NCI-H510A (cell line): ENCODE data around the gene SMC3.
"Not testable (repeated sequence)": the region's sequence is repeated elsewhere in the genome, so short reads cannot be mapped to it uniquely, and the experiment has no call there.

ENCODE experiments used
- DNase-seq: peaks from one replicate; lab custom pipeline; 2025; lab: John Stamatoyannopoulos, UW

Gene SMC3

GRCh38 chr10:110584006-110584405 is 16.5 kb downstream of the SMC3 start:
- no peak for DNase-seq

DNA sequence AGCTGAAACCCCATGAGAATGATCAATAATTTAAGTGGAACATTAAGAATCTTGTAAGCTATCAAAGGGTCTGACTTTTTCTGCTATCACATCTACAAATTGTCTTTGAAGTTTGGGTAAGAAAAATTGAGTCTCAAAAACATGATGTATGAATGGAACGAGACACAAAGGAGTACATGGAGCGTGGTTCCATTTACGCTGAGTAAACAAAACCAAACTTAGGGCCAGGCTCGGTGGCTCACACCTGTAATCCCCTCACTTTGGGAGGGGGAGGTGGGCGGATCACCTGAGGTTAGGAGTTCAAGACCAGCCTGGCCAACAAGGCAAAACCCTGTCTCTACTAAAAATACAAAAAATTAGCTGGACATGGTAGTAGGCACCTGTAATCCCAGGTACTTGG is 24.3 kb downstream of the SMC3 start:
- no peak for DNase-seq

- DNase-seq: no peak
Measured at GRCh38 chr10:110597476-110597875, 30.0 kb downstream of the SMC3 start.

DNA sequence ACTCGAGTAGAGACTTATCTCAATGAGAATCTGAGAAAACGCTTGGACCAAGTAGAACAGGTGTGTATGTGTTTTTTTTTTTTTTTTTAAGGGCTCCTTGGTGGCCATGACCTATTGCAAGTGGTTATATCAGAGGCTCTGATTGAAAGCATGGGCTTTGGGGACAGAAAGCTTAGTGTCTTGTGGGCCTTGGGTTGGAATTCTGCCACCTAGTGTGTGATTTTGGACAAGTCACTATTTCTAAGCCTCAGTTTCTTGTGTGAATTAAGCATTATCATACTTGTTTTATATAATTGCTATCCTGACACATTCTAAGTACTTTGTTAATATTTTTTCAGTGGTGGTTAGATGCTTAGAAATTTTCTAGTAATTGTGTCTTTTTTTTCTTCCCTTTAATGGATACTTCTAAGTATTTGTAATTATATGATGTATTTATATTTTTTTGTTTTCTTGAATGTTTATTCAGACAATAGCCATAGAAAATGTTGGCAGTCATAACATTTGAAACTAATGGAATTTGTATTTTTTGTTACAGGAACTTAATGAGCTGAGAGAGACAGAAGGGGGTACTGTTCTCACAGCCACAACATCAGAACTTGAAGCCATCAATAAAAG is 33.1 kb downstream of the SMC3 start:
- peak; percentile 58 for DNase-seq

GRCh38 chr10:110601581-110601980 is 34.1 kb downstream of the SMC3 start:
- DNase-seq: no peak

GRCh38 chr10:110608087-110608486 is 40.6 kb downstream of the SMC3 start:
- no peak for DNase-seq

GRCh38 chr10:110609605-110610004 is 42.1 kb downstream of the SMC3 start:
- DNase-seq: peak; percentile 68

DNA sequence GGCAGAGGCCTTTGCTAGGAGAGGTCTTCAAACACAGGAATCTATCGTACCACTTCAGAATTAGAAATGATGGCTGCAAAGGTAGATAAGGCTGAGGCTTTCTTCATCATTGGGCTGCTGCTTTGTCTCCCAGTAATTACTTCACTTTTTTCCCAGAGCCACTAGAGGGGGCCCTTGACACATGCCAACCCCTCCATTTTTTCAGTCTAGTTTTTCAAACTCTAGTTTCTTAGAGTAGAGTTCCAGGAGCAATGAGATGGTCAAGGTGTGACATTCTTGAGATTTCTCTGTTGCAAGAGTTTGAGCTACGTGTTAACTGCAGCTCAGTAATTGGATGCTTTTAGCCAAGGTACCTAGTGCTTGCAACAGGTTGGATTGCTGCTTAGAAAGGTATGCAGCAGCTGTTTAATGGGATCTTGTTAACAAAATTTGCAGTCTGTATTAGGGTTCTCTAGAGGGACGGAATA is 42.8 kb downstream of the SMC3 start:
- peak; percentile 53 for DNase-seq

DNA sequence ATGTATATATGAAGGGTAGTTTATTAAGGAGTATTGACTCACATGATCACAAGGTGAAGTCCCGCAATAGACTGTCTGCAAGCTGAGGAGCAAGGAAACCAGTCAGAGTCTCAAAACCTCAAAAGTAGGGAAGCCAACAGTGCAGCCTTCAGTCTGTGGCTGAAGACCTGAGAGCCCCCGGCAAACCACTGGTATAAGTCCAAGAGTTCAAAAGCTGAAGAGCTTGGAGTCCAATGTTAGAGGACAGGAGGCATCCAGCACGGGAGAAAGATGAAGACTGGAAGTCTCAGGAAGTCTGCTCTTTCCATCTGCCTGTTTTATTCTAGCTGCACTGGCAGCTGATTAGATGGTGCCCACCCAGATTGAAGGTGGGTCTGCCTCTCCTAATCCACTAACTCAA is 43.3 kb downstream of the SMC3 start:
- not testable (repeated sequence) for DNase-seq

DNA sequence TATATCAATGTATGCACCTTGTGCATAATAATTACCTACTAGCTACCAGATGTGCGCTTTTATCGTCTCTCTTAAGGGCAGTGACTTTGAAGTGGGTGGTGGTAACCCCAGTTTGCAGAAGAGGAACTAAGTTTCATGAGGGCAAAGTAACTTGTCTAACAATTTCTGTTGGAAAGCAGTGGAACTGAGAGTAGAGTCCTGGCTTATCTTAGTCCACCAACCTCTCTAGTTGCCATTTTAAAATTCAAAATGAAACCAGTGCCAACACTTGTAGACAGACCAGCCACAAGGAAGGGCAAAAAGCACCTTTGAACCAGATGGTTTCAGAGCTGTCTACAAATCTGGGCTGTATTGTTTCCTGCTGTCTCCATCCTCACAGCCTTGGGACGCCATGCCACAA is 44.6 kb downstream of the SMC3 start:
- DNase-seq: no peak

DNA sequence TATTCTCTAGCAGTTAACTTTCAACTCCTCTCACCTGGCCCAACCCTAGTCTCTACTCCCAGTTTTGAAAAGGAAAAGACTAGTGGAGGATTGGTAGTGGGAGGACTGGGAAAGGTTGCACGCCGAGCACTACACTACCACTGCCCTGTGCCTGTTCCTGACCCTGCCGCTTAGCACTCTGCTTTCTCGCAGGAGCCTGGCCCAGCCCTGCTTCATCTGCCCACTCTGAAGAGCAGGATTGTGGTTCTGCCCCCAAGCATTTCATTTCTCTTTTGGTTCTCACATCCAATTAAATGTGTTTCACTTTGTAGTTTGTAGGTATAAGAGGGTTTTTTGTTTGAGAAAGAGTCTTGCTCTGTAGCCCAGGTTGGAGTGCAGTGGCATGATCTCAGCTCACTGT is 45.1 kb downstream of the SMC3 start:
- DNase-seq: no peak

GRCh38 chr10:110613341-110613995 is 46.0 kb downstream of the SMC3 start:
- no peak for DNase-seq

- no peak for DNase-seq
Measured at GRCh38 chr10:110613996-110614495, 46.6 kb downstream of the SMC3 start.

GRCh38 chr10:110615057-110615747 is 47.7 kb downstream of the SMC3 start:
- no peak for DNase-seq

- no peak for DNase-seq
Measured at GRCh38 chr10:110616493-110617033, 49.1 kb downstream of the SMC3 start.

- DNase-seq: peak; percentile 70
Measured at GRCh38 chr10:110617425-110618229, 50.1 kb downstream of the SMC3 start.

DNA sequence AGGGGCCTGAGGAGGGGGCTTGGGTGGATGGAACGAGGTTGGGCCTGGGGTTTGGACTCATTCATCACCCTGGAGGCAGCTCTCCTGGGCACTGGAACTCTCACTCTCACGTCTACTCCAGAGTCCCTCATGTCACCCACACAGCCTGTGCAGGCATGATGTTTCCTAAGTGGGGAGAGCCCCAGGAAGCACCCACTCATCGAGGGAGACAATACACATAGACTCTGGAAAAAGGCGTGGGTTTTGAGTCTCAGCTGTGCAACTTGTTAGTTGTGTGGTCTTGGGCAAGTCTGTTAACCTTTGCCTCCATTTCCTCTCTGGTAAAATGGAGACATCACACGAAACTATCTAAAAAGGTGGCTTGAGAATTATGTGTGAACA is 50.7 kb downstream of the SMC3 start:
- no peak for DNase-seq

- no peak for DNase-seq
Measured at GRCh38 chr10:110619514-110620397, 52.3 kb downstream of the SMC3 start.

DNA sequence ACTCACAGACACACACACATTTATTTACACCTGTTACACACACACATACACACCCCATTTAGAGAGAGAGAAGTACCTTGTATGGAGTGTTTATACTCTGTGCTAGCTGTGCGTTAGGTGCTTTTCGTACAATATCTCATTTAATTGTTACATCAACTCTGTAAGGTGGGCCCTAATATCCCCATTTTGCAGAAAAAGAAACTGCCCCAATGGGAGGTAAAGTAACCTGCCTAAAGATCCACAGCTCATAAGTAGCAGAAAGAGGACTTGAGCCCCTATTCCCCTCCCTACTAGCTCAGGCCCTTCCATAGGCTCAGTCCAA is 52.9 kb downstream of the SMC3 start:
- no peak for DNase-seq

GRCh38 chr10:110623316-110623715 is 55.8 kb downstream of the SMC3 start:
- not testable (repeated sequence) for DNase-seq

DNA sequence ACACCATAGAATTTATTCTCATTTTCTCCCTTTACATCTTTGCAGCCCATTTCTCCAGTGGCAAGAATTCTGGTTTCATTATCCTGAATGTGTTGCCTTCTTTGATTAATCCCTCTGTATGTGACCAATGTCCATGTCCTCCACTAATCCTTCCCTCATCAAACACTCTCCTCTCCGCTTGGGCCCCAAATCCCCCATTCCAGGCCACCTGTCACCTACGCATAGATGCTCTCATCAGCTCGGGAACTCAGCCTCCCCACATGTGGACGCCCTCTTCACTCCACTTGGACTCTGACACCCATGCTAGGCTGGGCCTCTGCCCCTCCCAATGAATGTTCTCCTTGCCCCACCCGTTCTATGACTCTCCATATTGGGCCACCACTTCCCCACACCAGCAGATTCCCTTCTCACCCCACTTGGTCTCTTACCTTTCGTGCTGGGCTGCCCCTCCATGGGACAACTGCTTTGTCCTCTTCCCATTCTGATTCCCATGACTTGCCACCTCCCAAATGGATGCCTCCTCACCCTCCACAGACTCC is 57.9 kb downstream of the SMC3 start:
- DNase-seq: no peak
